NCI-H2029 (cell line): ENCODE results near the gene RFX3.

Experiments
- DNase-seq: peaks from one replicate; lab custom pipeline; 2025; lab: John Stamatoyannopoulos, UW

The RFX3 gene

DNA sequence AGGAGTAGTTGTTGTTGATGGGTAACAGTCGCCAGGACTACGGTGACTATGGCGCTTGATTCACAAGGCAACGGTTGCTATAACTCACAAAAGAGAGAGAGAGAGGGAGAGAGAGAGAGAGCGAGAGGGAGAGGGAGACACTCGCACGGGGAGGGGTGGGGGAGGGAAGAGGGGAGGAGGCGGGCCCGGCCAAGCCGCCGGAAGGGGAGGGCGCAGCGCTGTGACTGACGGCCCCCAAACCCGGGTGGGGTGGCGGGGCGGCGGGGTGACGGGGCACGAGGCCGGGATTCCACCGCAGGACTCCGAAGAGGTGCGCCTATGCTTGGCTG lies at the start of gene RFX3:
Gene RFX3 (minus strand): TSS at position 166 of the 329 bp plus-strand sequence. CDS start 130,413 bp downstream, outside the sequence.
- DNase-seq = peak; percentile 83

DNA sequence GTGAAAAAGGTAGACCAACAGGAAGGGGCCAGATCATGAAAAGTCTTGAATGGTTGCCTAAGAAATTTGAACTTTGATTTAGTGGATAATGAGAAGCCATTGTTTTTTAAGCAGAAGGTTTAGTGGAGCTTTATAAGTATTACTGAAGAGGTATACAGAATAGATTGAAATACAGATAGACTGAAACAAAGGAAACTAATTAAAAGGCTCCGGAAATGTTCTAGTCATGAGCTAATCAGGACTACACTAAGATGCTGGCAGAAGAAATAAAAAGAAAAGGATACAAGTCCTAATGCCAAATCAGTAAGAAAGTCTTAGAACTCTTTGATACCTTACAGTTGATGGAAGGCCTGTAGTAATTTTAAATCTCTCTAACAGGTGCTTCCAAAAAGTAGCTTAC lies 45.7 kb upstream of the RFX3 start:
- DNase-seq = no peak

DNA sequence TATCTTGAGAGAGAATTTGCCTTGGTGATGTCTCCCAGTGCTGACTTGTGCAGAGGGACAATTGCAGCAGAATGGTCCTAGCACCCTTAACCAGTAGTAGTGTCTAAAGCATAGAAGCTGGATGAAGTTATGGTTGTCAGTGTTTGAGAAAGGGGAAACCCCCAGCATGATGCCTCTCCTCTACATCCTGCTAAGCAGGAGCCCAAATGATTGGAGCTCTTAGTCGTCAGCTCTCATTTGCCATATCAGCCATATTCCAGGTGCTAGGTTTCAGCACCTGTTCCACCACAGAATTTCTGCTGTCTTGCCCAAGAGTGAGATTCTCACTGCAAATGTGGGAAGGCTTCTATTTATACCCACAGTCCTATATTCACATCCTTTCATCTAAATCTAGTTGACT lies 43.7 kb upstream of the RFX3 start:
- no peak for DNase-seq

DNA sequence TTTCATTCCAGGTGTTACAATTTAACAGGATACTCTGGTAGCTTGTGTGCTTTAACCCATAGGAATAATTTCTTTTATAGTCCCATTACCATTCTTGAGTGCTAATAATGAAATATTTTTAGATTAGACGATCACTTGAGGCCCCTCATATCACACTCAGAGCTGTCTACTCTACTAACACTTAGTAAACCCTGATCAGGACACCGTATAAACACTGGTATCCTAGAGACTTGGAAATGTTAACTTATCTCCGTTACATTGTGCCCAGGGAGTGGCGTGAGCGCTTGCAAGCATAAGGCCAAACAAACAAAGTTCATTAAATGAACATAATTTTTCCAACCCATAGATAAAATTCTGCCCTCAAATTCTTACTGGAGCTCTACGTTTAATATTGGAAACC lies 42.2 kb upstream of the RFX3 start:
- DNase-seq = no peak

DNA sequence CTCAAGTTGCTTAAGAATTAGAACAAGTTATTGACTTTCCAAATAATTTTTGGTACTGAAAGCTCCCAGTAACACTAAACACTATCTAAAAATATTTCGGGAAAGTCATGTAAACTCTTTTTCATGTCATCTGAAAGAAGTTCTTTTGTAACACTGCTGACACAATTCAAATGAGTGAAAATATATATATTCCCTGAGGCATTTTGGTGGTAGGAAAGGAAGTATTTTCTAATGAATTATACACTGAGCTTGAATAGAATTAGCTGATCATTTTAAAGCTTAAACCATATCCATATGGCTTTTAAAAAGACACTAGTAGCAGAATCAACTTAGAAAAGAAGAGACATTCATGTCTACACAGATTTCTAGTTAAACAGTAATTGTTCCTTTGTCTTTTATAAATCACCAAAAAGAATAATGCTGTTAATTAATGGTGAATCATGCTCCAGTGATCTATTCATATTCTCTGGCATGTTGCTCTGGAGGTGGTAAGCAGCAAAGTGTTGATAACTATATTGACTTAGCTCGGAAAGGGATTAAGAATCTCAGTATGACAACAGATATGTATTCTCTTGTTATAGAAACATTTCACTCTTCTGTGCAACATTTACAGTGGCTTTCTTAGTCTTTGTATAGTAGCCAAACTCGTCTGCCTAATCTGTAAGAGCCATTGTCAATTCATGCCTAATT lies 27.4 kb upstream of the RFX3 start:
- DNase-seq = no peak

DNA sequence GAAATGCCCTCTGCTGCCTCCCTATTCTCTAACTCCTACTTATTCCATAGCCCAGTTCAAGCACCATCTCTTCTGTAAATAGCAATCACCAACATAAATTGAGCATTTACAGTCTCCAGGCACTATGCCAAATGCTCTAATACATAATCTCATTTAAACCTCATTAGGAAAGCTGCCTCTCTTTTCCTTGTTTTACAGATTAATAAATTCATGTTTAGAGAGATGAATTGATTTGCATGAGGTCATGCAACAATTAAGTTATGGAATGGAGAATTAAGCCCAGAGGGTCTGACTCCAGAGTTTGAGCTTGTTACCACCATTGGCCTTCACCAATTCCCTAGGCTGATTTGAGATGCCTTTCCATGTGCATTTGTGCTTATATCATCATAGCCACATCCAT lies 23.4 kb upstream of the RFX3 start:
- no peak for DNase-seq

DNA sequence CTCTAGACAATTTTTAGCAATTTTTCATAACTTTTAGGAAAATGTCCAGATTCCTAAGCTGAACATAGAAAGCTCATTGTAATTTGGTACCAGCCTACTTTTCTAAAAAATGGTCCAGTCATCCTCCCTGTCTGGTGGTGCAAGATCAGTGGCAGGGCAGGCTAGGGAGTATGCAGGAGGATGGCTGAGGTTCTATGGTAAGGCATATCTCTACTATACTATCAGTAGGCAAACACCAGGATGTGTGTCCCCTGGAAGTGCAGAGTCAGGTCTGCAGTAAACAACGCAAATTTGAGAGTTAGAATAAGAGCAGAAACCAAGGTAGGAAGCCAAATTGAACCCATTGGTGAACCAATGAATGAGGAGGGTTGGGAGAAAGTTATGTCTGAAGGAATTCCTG lies 22.8 kb upstream of the RFX3 start:
- DNase-seq = no peak

DNA sequence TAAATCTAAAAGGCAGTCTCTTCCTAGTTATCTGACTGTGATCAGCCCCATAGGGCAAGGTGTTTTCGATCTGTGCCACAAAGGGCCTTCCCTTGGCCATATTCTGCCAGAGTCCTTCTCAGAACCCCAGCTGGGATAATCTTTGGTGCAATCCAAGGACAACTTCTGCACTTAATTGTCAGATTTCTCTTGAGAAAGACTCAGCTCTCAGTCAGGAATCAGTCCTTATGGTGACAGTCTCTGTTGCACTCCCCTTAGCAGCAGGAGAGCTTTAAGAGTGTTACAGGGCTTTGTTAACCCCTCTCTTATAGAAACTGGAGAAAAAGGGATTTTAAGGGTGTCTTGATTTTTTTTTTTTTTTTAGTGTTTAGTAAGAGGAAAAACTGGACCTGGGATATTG lies 15.4 kb upstream of the RFX3 start:
- no peak for DNase-seq

DNA sequence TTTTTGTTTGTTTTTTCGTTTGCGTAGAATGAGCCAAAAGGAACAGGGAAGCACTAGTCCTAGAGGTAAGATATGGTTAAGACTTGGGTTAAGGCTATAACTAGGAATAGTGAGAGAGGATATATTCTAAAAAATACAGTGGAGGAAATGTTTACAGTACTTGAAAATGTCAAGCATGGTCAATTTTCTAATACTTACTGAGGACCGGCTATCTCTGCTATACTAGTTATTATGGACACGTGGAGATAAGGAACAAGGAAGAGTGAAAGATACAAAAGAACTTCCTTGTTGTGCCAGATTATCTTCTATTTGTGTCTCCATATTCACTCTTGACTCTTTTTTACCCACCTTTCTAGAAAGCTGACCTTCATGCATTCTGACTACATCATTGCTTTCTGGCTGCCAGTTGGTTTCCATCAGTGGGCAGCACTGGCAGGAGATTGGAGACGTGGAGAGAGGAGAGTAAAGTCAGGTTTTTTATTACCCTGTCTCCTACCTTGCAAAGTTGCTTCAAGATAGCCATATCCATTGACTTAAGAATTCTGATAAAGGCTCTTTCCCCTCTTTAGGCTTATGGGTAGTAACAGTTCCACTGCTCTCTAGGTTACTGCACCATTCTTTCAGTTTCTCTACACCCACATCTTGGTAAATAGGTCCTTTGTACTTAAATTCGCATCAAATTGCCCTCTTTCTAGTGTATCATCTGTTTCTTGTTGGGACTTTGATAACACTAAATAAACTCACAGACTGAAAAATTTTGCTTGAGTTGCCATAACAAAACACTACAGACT lies 9.0 kb upstream of the RFX3 start:
- no peak for DNase-seq

DNA sequence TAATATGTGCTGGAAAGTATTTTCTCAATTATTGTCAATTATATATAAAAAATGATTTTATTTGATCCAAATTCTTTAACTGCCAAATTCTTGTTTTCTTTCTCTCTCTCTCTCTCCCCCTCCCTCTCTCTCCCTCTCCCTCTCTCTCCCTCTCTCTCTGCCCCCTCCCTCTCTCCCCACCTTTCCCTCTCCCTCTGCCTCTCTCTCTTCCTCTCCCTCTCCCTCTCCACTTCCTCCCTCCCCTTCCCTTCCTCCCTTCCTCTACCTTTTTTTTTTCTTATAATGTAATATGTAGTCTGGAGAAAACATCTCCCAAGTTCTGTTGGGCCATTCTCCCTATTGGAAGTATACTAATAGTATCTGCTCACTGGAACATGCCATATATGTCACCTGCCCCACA lies 6.4 kb upstream of the RFX3 start:
- DNase-seq = no peak

DNA sequence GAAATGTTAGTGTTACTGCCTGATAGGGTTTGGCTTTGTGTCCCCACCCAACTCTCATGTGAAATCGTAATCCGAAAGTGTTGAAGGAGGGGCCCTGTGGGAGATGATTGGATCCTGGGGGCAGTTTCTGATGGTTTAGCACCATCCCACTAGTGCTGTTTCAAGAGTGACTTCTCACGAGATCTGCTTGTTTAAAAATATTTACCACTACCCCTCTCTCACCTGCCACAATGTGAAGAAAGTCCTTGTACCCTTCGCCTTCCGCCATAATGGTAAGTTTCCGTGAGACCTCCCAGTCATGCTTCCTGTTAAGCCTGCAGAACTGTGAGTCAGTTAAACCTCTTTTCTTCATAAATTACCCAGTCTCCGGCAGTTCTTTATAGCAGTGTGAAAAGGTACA lies 2.6 kb upstream of the RFX3 start:
- peak; percentile 38 for DNase-seq

DNA sequence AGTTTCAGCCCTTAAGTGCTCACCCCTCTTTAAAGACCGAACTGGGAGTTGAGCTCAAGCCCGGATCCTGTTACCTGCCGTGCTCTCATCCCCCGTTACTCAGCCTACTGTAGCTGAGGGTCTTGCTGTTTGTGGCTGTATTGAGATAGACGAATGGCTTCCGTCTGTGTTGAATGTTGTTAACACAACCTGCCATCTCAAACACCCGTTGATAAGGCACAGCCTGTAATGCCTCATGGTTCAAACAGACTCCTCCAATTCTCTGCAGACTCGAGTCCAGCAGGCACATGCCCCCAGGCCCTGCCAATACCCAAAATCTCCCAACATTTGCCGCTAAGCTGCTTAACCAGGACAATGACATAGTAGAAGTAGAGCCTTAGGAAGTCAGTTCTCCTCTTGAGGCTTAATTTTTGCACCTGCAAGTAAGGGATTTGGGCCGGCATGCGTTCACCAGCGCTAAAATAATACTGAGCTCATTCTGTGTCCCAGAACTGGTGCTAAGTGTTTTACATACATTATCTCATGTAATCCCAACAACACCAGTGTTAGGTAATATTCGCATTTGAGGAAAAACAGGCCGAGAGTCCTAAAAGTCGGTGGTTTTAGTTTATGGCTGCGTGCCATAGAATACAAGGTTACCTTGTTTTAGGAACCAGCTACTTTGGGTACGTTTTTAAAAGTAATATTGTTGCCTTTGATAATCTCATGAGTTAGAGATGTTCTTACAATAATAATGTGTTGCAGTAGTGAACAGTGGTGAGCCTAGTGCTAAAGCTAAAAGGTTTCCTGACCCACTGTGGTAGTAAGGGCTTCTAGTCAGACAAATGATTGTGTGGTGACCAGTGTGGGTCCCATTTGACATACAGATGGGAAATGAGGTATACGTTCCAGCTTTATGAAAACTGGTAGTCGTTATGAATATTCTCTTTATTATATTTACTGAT lies 1.5 kb upstream of the RFX3 start:
- no peak for DNase-seq

DNA sequence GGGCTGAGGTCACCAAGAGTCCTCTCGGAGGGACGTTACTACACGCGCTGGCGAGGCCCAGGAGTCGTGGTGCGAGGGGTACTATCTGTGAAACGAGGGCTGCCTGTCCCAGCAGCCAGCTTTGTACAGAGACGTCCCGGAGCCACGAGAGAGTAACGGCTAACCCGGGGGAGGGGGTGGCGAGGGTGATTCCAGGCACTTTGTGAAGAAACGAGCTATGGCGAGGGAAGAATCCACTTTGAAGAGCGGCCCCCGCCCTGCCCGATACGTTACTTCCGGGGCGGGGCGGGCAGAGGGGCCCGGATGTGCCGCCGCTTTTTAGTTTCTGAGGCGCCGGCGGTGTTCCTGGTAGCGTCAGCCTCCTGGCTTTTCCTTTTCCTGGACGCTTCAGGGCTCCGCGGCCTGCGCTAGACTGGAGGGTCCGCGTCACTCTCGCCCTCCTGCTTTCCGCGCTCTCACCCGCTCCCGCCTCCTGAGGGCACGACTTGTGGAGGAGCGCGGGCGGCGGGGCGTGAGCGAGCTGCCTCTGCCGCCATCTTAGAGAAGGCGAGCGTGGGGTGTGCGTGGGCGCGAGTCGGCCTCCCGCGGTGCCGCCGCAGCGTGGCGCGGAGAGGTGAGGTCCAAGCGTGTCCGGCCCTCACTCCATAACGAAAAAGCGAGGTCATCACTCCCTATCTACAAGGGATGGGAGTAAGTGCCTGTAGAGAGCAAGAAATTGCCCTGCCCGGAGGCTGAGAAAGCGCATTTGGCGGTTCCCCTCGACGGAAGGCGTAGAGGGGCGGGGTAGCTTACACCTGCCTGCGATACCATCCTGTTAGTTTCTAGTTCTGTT lies 580 bp upstream of the RFX3 start:
- DNase-seq = peak; percentile 64

DNA sequence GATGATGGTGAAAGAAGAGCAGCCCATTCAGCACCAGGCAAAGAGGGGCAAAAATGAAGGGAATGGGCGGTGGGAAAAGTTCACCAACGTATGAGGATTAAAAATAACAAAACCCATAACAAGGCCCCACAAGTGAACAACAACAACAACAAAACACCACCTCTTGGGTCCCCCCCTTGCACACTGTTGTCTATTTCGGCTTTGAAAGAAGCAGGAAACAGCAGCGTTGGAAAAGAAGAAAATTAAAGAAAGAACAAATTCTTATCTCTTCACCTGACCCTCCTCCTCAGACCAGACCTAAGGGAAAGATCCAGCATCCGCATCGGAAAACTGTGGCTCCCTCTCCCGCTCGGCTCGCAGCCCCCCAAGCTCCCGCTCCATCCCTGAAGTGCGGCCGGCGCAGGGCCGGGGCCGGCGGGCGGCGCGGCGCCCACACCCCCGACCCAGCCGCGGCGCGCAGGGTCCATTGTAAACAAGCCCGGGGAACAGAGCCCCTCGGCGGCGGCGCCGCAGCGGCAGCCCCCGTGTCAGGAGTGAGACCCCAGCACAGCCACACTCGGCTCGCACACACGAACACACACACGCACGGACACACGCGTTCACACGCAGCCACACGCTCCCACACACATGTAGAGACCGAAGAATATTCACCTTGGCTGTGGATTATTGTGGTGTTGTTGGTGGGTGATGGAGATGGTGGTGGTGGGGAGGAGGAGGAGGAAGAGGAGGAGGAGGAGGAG lies 535 bp downstream of the RFX3 start:
- no peak for DNase-seq

DNA sequence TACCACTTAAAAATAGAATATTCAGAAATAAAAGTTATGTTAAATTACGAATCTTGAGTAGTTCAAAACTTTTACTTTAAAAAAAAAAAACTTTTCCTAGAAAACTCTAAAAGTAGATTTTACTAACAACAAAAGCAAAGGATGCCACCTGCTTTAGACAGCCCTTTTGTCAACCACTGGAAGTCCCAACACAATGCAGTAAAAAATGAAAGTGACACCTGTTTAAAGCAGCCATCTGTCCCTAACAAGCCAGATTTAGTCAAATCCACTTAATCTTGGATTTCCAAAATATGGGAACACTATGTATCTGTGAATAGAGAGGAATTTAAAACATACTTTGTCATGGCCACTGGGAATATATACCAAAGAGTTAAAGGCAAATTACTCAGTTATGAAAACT lies 3.8 kb downstream of the RFX3 start:
- DNase-seq = no peak

DNA sequence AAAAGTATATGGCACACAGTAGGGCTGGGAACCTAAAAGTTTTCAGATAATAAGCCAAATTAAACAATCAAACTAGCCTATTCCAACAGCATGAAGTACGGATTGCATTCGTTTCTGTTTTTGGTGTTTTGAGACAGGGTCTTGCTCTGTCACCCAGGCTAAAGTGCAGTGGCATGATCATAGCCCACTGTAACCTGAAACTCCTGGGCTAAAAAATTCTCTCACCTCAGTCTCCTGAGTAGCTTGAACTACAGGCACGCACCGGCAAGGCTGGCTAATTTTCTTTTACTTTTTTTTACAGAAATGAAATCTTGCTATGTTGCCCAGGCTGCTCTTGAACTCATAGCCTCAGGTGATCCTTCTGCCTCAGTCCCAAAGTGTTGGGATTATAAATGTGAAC lies 5.2 kb downstream of the RFX3 start:
- no peak for DNase-seq

DNA sequence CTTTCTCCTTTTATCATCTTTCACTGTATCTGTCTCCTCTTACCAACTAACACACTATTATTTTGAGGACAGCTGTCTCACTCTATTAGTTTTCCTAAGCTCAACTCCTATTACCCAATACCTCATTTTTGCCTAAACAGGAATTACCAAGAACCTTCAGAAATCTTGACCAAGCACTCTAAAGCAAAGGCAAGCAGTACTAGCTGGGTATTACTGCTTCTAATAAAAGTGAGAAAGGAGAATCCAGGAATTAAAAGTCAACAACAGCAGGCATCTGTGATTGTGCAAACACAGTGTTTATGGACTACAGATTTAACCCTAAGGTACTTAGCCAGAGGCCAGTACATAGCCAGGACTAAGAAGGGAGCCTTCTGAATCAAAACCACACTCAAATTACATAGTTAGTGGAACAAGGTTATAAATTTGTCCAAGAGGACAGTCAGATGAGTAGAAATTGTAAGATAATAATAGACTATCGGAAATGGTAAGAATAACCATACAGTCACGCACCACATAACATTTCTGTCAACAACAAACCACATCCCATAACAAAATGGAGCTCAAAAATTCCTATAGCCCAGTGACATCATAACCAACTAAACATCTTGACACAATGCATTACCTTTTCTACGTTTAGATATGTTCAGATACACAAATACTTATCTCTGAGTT lies 8.3 kb downstream of the RFX3 start:
- DNase-seq = no peak

DNA sequence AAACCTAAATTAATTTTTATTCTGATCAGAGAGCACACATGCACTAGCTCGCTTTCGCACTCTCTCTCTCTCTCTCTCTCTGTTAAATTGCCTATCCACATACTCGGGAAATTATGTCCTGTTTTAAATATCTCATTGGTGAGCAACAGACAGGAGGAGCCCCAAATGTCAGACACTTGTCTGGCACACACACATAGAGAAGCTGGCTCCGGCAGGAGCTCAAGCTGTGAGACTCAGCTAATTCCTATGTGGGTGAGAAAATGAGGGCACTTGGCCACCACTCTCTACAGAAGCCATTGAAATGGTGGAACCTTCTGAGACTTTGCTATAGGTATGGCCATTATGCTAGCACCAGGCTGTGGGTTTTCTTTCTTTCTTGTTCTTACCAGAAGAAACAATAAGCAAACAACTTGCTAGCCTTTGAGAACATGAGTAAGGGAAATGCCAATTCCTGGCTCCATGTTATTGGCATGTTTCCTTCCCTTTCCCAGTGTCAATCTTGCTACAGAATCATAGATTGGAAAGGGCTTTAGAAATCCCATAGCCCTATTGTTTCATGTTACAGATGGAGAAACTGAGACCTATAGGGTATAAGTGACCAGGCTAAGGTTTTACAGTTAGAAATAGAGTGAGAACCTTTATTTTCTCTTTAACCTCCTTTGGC lies 9.0 kb downstream of the RFX3 start:
- no peak for DNase-seq

DNA sequence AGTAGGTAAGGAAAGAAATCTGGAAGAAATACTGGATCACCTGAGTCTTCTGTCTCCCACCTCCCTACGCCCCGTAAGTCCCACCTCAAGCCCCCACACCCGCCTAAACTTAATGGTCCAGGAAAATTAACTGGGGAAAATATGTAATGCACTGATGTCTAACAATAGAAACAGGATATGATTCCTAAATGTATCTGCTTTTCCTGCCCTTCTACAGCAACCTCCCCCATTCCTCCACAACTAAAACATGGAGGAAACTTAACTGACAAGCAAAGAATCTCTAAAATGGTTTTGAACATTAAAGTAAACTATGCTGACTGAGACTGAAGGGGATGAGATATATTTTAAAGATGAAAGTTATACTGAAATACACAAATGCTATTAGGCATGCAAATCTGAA lies 10.4 kb downstream of the RFX3 start:
- no peak for DNase-seq

DNA sequence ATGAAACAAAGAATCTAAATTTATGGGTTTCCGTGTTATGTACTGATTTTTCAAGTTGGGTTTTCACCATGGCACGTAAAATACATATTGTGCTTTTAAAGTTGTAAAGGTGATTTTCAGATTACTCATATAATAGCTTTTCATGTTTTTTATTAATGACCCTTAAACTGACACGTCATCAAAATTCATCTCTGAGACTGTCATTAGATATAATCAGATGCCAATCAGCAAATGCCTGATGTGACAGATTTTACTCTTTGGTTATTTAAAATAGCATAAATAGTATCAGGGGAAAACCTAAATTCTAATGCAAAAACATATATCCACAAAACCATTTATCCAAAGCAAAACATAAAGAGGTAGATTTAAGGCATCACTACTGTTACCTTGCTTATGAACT lies 11.0 kb downstream of the RFX3 start:
- DNase-seq = no peak
